NCI-H128 (cell line): ENCODE measurements around the gene COL5A1.
"Not testable (repeated sequence)": the region's sequence is repeated elsewhere in the genome, so short reads cannot be mapped to it uniquely, and the experiment has no call there.

Experiments used
- DNase-seq: peaks from one replicate; lab custom pipeline; 2025; ENCODE audit not compliant: unreplicated experiment; lab: John Stamatoyannopoulos, UW

Gene COL5A1

DNA sequence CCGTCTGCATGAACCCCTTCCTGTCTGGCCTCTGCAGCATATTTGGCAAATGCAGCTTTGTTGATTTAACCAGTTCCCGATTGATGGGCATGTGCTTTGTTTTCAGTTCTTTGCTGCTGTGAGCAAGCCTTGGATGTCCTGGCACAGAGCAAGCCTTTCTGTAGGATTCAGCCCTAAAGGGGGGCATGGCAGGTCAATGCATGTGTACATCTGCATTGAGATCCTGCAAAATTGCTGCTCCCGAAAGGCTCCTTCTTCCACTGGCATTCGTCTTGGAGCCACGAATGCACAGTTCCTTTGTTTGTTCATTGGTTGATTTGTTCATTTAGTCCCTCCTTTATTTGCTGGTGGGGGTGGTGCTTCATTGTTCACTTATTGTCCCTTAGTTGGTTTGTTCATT is 34.8 kb downstream of the COL5A1 start:
- no peak for DNase-seq

DNA sequence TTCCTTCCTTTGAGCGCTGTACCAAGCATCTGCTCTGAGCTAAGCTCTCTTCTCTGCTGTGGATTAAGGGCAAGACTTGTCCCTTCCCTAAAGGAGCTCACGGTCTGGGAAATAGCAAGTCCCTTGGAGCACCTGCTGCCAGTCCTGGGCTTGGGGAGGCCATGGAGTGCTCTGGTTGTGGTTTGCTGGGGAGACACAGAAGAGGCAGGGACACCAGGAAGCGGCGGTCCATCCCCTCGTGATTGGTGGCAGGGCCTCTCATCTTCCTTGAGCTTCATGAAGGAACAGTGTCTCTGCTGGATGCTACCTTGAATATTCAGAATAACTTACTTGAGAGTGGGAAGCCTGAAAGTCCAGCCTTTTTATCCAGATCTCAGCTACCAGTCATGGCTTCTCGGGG is 35.3 kb downstream of the COL5A1 start:
- DNase-seq, result no peak

DNA sequence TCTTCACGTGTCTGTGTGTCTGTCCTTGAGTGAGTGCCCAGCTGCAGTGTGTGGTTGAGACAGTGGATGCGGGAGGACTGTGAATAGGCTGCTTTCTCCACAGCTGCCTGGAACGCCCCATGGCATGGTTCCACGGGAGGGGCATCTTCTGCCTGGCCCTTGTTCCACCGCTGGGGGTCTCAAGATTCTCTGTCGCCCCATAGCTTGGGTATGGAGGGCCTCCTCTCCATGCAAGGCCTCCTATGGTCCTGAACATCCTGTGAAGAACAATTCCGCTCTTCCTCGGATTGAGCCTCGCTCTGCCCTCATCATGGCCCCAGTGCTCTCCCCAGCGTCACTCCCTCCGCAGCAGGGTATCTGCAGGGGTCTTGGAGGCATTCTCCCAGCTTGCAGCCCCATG is 36.1 kb downstream of the COL5A1 start:
- DNase-seq, result no peak

DNA sequence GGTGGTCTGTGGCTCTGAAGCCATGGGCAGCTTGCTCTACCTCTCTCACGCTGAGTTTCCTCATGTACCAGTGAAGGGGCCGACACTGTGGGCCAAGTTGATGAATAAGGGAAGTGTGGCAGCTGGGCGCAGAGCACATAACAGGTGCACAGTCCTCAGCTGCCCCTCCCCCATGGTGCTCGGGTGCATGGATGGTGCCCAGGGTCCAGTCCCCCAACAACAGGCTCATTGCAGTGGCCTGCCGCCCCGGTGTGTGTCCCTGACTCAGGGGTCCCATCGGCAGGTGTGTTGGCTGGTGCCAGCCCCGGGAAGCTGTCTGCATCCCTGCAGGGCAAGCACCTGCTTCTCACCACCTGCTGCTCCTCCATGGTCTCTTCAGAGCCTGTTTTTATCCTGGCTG is 36.6 kb downstream of the COL5A1 start:
- no peak for DNase-seq

DNA sequence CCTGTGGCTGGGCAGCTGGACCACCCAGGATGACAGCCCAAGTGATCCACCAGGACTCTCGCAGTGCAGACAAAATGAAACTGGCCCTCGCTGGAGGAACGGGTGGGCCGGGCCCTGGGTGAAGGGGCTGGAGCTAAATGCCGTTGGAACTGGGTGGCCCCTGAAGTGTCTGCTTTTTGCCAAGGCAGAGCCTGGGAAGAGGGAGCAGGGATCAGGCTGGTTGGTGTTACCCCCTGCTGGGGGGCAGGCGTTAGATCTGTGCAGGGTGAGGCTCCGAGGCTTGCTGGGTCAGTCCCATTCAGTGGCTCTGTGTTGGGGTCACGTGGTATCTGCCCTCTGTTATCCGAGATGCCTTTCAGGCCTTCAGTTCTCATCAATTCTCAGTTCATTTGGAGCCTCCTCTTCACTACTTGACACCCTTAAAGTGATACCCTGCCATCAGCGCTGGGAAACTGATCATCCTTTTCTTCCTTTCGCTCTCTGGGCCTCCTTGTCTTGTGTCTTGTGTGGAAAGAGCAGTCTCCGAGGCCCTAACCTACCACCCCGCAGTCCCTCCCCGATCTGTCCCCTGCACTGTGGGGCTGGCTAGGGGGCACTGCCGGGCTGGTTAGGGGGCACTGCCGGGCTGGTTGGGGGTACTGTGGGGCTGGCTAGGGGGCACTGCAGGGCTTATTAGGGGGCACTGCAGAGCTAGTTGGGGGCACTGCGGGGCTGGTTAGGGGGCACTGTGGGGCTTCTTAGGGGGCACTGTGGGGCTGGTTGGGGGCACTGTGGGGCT is 37.3 kb downstream of the COL5A1 start:
- no peak for DNase-seq

DNA sequence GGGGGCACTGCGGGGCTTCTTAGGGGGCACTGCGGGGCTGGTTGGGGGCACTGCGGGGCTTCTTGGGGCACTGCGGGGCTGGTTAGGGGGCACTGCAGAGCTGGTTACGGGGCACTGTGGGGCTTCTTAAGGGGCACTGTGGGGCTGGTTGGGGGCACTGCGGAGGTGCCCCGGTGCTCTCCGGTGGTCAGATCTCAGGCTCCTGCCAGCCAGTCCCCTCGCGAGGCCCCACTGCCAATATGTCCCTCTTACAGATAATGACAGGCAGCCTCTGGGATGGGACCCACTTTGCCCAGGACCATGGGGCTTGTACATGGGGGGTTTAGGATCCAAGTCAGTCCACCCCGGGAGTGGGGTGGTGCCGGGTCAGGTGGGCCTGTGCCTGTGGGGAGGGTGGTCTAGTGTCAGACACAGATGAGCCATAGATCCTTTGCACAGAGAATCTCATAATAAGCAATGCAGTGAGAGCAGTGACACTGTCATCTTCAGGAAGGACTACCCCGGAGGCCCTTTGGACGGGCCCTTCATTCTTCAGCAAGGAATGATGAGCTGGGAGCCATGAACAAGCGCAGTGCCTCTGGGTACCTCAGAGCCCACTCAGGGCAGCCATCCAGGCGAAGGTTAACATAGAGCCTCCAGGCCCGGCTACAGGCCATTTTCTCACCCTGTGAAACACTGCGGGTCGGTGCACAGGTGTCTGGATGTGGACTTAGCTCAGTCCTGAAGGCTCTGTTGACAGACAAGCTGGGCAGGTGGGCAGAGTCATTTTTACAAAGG is 38.2 kb downstream of the COL5A1 start:
- DNase-seq, result no peak

DNA sequence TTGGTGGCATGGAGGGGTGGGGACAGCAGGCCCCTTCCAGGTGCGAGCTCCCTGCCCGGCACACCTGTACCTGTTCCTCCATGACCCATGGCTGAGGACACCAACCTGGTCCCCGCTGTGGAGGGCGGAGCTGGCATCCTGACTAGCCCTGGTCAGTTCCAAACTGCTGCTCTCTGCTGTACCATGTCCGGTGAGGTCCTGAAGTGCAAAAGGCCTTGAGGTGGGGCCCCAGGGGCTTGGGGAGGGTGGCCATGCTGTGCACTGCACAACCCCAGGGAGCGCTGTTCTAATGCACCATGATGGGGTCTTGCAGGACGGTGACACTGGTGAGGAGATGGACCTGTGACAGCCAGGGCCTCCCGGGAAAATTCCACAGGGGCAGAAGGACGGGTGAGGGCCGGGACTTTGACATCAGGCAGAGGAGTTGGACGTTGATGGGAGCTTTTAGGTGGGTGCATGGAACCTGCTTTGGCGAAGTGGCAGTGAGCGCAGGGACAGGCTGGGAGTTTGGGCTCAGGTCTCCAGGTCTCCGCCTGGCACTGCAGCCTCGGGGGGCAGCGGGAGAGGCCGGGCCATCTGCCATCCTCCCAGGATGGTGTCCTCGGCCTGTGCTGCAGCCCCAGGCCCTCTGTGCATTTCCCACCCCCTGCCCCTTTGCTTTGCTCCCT is 38.9 kb downstream of the COL5A1 start:
- no peak for DNase-seq

DNA sequence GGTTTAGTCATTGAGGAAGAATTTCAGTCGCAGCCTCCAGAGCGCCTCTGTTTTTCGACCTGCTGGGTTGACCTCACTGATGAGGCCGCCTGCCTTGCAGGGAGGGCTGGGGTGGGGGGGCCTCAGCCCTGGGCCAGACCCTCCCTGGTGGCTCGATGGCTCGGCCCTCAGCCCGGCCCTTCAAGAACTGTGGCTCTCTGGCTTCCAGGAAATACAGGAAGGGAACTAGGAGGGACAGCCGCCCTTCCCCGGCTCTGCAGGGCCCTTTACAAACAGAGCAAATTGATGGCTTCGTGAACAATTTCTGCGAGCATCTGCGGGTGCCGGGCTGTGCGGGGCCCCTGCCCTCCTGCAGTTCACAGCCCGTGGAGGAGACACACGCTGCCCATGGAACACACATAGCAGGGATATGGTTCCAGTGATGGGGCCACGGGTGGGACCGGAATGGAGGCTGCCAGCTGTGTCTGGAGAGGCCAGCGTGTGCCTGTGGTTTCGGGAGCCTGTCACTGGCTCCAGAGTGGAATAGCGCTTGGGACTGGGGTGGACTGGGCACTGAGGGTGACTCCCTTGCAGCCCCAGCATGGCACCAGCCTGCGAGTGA is 39.6 kb downstream of the COL5A1 start:
- DNase-seq, result no peak

DNA sequence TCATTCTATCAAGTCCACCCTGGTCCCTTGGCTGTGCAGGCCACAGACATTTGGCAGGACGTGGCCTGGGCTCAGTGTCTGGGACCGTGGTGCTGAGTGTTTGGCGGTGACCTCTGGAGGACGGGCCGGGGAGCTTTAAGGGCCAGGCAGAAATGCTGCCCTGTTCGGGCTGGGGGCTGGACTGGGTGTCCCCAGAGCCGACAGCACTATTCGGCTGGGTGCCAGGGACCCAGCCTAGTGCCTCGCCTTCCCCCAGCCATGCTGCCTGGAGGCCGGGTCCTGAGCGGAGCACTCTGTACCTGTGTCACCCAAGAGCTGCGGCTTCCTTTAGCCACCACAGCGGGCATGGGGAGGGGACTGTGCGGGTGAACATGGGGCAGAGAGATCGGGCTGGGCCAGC is 40.4 kb downstream of the COL5A1 start:
- DNase-seq, result no peak

DNA sequence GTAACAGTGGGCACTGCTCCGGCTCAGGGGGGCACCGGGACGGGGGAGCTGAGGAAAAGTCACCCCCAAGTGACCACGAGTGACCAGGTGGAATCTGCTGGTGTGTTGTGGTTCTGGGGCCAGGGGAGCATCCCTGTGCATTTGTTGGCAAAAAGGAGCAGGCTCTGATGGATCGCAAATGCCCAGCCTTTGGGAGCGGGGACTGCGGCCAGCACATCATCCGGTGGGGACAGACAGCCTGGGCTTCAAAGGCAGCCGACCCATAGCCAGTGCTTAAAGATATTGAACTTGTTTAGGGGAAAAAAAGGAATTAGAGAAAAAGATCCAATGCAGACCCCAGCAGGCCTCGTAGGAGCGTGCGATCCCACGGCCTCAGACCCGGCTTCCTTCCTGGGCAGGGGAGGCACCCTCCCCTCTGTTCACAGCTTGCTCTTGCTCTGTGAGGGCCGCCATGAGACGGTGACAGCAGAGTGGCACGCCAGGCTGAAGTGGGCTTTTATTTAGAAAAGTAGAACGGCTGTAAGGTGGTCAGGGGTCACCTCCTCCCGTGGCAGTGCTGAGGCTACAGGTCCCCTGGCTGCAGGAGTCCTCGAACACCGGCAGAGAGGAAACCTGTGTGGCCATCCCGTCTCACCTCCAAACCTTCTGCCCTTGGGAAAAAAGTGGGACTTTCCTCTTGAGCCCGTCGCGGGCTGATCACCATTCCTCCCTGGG is 41.2 kb downstream of the COL5A1 start:
- DNase-seq, result no peak

DNA sequence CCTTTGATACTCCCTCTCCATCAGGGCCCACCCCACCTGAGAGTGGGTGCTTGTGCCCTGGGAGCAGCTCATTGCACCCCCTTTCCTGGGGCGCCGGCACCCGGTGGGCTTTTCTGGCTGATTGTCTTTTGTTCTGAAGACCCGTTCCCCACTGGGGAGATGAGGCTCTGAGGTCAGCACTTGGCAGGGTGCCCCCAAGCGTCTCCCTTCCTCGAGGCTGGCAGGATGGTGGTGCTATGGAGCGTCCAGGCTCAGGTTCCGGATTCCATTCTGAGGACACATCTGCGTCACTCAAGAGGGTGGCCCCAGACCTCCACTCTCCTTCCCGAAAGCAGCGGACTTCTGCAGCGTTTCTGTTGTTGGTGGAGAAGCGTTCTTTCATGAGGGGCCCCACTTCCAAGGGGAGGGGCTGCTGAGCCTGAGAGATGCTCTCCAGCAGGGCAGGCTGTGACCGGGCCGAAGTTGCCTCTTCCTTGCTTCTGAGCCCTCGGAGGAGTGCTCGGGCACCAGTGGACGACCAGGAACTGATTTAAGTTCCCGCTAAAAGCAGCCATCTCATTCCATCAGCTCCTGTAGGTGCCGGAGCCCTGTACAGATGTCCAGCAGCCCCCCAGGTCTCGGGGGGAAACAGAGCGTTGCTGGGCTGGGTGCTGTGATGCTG is 42.2 kb downstream of the COL5A1 start:
- no peak for DNase-seq

DNA sequence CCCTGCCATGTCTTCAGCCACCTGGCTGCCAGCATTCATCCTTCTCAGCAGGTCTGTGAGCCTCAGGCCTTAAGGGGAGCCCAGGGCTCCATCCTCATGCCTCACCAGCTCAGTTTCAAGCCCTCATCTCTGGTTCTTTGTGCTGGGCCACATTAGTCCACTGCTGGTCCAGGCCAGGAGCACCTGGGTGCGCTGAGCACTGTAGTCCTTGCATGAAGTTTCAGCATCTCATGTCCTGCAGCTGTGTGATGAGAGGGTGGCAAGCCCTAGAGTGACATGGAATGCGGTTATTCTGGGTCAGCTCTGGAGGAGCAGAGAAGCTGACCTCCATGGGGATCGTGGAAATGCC is 42.7 kb downstream of the COL5A1 start:
- no peak for DNase-seq

DNA sequence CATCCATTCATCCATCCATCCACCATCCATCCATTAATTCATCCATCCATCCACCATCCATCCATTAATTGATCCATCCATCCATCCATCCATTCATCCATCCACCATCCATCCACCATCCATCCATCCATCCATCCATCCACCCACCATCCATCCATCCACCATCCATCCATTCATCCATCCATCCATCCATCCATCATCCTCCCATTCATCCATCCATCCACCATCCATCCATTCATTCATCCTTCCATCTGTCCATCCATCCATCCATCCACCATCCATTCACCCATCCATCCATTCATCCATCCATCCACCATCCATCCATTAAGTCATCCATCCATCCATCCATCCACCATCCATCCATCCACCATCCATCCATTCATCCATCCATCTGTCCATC is 43.3 kb downstream of the COL5A1 start:
- DNase-seq, result not testable (repeated sequence)

DNA sequence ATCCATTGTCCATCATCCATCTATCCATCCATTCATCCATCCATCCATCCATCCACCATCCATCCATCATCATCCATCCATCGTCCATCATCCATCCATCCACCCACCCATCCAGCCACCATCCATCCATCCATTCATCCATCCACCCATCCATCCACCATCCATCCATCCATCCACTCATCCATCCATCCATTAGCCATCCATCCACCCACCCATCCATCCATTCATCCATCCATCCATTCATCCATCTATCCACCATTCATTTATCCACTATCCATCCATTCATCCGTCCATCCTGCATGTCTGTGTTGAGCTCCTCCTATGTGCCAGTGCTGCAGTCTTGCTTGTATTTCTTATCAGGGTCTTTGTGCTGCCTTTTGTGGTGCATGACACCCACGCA is 44.2 kb downstream of the COL5A1 start:
- no peak for DNase-seq

DNA sequence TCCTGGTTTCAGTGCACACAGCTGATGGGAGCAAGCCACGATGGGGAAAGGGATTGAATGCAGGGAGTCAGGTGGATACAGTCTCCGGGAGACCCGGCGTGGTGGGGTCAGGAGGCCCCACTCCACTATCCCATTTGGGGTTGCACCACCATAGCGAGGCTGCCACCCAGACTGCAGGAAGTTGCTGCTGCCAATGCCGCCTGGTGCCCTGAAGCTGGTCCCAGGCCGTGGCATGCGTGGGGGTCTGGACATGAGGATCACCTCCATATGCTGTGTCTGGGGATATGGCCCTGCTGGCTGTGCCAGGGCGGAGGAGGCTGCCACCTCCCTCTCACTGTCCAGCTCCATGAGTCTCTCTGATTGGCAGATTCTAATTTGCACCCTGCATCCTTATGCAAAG is 45.3 kb downstream of the COL5A1 start:
- no peak for DNase-seq

DNA sequence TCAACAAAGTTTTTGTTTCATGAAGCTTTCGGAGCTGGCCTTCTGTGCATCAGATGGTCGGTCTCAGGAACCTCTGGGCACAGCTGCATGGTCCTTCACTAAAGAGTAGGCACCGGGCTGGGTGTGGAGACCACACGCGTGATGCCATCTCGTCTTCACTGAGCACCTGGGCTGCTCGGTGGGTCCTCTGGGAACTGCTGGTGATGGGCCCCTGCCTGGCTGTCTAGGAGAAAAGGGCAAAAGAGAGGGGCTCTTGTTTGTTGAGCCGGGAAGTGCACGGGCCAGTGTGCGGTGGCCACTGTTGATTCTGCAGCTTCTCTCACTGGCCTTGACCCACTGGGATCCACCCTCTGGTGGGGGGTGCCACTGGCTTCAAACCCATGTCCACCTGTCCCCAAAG is 46.0 kb downstream of the COL5A1 start:
- DNase-seq, result no peak

DNA sequence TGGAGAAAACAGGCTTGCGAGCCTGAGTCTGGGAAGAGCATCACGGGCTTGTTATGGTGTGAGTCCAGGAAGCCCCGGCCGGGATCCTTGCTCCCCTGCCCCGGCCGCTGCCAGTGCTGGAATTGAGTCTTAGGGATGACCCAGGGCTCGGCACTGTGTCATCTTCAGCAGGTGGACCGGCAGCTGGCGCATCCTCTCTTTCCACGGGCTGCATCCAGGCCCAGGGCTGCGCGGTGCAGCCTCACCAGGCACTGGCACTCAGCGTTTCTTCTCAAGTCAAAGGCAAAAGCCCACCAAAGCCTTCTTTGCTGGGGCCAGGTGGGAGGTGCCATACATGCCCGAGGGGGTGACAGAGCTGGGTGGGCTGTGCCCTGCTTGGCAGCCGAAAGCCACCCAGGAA is 46.6 kb downstream of the COL5A1 start:
- DNase-seq, result no peak

DNA sequence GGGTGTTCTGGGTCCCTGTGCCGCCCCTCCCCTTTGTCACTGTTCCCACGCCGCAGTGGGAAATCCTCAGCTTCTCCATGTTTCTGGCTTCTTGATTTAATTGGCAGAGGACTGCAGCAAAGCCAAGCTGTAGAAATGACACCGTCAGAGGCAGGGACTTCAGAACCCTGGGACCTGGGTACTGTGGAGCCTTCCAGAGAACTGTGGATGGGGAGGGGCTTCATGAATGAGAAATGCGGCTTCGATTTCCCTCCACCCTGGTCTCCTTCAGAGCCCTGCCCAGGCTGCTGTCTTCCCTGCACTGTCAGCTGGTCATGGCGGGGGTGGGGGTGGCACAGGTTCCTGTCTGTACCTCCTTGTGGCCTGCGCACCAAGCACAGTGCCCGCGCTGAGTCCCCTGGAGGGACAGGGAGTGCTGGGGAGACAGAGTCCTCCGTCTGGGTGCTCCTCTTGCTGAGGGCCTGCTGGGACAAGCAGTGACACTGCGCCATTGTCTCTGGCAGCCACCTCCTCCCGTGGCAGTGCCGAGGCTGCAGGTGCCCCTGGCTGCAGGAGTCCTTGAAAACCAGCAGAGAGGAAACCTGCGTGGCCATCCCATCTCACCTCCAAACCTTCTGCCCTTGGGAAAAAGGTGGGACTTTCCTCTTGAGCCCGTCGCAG is 47.2 kb downstream of the COL5A1 start:
- DNase-seq, result no peak

DNA sequence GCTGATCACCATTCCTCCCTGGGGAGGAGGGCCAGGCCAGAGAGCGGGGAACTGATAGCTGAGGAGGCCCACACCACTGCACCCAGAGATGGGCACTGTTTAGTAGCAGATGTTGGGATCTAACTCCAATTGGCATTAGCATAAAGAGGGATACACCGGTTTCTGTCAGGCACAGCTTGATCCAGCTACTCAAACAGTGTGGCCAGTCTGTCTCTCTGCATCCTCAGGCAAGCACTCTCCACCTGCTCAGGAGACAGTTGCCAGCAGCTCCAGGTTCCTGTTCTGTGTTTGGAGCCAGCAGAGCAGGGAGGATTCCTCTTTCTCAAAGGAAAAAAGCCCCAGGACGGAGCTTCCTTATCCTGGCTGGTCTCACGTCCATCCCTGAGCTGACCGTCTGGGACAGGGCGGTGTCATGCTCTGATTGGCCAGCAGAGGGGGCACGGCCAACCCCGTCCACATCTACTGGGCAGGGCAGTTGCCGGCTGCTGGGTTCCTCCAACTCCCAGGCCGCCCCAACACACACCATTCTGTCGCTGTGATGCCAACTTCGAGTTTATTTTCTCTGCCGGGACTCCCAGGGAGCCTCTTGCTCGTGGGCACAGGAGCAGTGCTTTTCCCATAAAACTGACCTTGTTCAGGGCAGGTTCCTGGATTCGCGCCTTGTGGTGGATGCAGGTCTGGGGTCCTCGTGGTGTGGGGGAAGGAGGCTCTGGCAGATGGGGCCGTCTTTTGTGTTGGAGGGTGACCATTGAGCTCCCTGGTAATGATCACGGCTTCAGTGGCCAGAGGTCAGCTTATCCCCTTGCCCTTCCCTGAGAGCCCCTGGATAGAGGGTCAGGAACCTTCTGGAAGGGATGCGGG is 47.9 kb downstream of the COL5A1 start:
- no peak for DNase-seq
